Measurements from ENCODE around the gene CRYGB.
"Not testable (repeated sequence)": the region's sequence is repeated elsewhere in the genome, so short reads cannot be mapped to it uniquely, and the experiment has no call there.

The CRYGB gene

DNA sequence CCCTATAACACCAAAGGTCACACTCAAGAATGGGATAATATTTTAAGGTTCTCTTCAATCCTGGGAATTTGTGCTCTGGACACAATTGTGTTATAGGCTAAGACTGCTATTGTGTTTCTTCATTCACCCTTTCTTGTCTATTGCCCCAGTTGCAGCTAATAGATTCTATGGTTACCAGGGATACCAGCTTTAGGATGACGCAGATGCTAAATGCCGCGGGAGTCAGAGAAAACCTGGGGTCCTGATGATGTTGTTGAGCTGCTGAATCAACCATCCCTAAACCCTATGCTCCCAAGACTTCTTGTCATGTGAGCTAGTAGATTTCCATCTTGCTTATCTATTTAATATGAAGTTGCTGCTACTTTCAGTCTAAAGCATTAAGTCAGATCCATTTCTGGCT lies 27.0 kb downstream of the CRYGB start:
- no peak overlapping the region for H2AFZ ChIP-seq (ENCODE audit: low read depth, low read length, severe bottlenecking)
- no peaks in the 10 kb centered on the region for H3K9me2 ChIP-seq (replicated peaks; ENCODE audit: insufficient read depth, low read length)
- H3K27me3 ChIP-seq (ENCODE audit: low read length) = no peaks in the 10 kb centered on the region
- H4K20me1 ChIP-seq (ENCODE audit: low read depth, low read length) = no peaks in the 10 kb centered on the region
- no peak for TF ChIP-seq EZH2phosphoT487 (conservative IDR thresholded peaks at IDR 0.05; ENCODE audit: low read length)
- TF ChIP-seq, protein P1, sequence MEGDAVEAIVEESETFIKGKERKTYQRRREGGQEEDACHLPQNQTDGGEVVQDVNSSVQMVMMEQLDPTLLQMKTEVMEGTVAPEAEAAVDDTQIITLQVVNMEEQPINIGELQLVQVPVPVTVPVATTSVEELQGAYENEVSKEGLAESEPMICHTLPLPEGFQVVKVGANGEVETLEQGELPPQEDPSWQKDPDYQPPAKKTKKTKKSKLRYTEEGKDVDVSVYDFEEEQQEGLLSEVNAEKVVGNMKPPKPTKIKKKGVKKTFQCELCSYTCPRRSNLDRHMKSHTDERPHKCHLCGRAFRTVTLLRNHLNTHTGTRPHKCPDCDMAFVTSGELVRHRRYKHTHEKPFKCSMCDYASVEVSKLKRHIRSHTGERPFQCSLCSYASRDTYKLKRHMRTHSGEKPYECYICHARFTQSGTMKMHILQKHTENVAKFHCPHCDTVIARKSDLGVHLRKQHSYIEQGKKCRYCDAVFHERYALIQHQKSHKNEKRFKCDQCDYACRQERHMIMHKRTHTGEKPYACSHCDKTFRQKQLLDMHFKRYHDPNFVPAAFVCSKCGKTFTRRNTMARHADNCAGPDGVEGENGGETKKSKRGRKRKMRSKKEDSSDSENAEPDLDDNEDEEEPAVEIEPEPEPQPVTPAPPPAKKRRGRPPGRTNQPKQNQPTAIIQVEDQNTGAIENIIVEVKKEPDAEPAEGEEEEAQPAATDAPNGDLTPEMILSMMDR (IDR thresholded peaks at IDR 0.05; ENCODE audit: insufficient read depth, low read length, poor library complexity, severe bottlenecking) = no peak
- no peak overlapping the region for H3K4me3 ChIP-seq (ENCODE audit: insufficient read depth, low read length, poor library complexity, severe bottlenecking)
- no peak overlapping the region for H3K9ac ChIP-seq (ENCODE audit: low read length)
- H3F3A ChIP-seq (ENCODE audit: insufficient read depth) = no peaks in the 10 kb centered on the region
- no peak overlapping the region for H3K27ac ChIP-seq (ENCODE audit: low read depth, low read length)
- H3K36me3 ChIP-seq (ENCODE audit: low read length) = no peaks in the 10 kb centered on the region
- no peak overlapping the region for H3K4me2 ChIP-seq (ENCODE audit: low read depth, low read length, poor library complexity, severe bottlenecking)
- H3K79me2 ChIP-seq (ENCODE audit: insufficient read depth, low read length) = no peaks in the 10 kb centered on the region
- no peaks in the 10 kb centered on the region for H3K9me3 ChIP-seq (ENCODE audit: insufficient read depth, low read length)

DNA sequence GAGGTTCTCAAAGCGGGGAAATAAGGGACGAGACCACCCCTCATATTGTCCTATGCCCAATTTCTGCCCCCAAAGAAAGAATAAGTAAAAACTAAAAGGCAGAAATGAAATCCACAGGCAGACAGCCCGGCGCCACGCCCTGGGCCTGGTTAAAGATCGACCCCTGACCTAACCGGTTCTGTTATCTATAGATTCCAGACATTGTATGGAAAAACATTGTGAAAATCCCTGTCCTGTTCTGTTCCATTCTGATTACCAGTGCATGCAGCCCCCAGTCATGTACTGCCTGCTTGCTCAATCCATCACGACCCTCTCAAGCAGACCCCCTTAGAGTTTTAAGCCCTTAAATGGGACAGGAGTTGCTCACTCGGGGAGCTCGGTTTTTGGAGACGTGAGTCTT lies 28.6 kb downstream of the CRYGB start:
- not testable (repeated sequence) for H3F3A ChIP-seq (ENCODE audit: insufficient read depth); H3K79me2 ChIP-seq (ENCODE audit: insufficient read depth, low read length); H3K36me3 ChIP-seq (ENCODE audit: low read length); H3K27ac ChIP-seq (ENCODE audit: low read depth, low read length); H2AFZ ChIP-seq (ENCODE audit: low read depth, low read length, severe bottlenecking); H4K20me1 ChIP-seq (ENCODE audit: low read depth, low read length); H3K9ac ChIP-seq (ENCODE audit: low read length); H3K9me2 ChIP-seq (replicated peaks; ENCODE audit: insufficient read depth, low read length); H3K4me3 ChIP-seq (ENCODE audit: insufficient read depth, low read length, poor library complexity, severe bottlenecking); H3K4me2 ChIP-seq (ENCODE audit: low read depth, low read length, poor library complexity, severe bottlenecking); H3K9me3 ChIP-seq (ENCODE audit: insufficient read depth, low read length); H3K27me3 ChIP-seq (ENCODE audit: low read length)

DNA sequence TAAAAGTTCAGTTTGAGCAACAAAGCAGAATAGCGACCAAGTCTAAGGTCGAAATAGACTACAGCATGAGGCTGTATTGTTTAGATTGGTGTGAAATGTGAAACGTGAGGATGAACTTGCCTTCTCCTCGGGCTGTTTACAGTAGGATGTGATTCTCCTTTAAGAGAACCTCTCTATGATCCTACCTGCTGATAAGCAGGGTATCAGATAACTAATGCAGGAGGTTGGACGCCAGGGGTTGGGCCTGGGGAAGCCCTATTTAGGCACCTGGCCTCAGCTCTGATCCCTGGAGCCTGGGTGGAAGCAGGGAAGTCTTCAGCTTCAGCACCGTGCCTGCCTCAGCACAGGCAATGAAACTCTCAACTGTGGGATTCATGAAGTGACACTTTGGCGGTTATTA lies 33.0 kb downstream of the CRYGB start:
- H3K27me3 ChIP-seq (ENCODE audit: low read length) = no peaks in the 10 kb centered on the region
- no peak overlapping the region for H3K4me2 ChIP-seq (ENCODE audit: low read depth, low read length, poor library complexity, severe bottlenecking)
- H3F3A ChIP-seq (ENCODE audit: insufficient read depth) = no peaks in the 10 kb centered on the region
- H4K20me1 ChIP-seq (ENCODE audit: low read depth, low read length) = no peaks in the 10 kb centered on the region
- H3K9me3 ChIP-seq (ENCODE audit: insufficient read depth, low read length) = no peaks in the 10 kb centered on the region
- H3K36me3 ChIP-seq (ENCODE audit: low read length) = no peaks in the 10 kb centered on the region
- H2AFZ ChIP-seq (ENCODE audit: low read depth, low read length, severe bottlenecking) = no peak overlapping the region
- H3K27ac ChIP-seq (ENCODE audit: low read depth, low read length) = no peak overlapping the region
- H3K4me3 ChIP-seq (ENCODE audit: insufficient read depth, low read length, poor library complexity, severe bottlenecking) = no peak overlapping the region
- TF ChIP-seq, protein P1 (IDR thresholded peaks at IDR 0.05; ENCODE audit: insufficient read depth, low read length, poor library complexity, severe bottlenecking) = no peak
- TF ChIP-seq EZH2phosphoT487 (conservative IDR thresholded peaks at IDR 0.05; ENCODE audit: low read length) = no peak
- H3K9me2 ChIP-seq (replicated peaks; ENCODE audit: insufficient read depth, low read length) = no peaks in the 10 kb centered on the region
- no peaks in the 10 kb centered on the region for H3K79me2 ChIP-seq (ENCODE audit: insufficient read depth, low read length)
- no peak overlapping the region for H3K9ac ChIP-seq (ENCODE audit: low read length)

DNA sequence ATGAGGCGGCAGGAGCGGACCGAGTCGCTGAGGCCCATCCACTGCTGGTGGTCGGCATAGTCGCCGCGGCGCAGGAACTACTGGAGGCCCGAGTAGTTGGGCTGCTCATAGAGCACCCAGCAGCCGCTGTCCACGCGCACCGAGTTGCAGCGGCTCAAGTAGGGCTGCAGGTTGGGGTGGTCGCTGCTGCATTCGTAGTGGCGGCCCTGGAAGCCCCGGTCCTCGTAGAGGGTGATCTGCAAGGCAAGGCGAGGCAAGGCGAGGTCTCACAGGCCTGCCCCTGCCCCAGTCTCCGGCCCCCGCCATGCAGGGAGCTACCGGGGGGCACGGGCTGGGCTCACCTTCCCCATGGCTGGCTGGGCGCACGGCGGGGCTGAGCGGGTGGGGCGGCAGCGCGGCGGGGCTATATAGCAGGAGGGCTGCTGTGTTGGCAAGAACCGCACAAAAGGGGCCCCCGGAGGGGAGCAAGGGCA lies 33.6 kb downstream of the CRYGB start:
- H3K9me3 ChIP-seq (ENCODE audit: insufficient read depth, low read length); H2AFZ ChIP-seq (ENCODE audit: low read depth, low read length, severe bottlenecking); H4K20me1 ChIP-seq (ENCODE audit: low read depth, low read length); H3K4me2 ChIP-seq (ENCODE audit: low read depth, low read length, poor library complexity, severe bottlenecking); H3K9me2 ChIP-seq (replicated peaks; ENCODE audit: insufficient read depth, low read length); H3K27me3 ChIP-seq (ENCODE audit: low read length); H3K4me3 ChIP-seq (ENCODE audit: insufficient read depth, low read length, poor library complexity, severe bottlenecking); H3K27ac ChIP-seq (ENCODE audit: low read depth, low read length); H3F3A ChIP-seq (ENCODE audit: insufficient read depth); H3K9ac ChIP-seq (ENCODE audit: low read length); H3K36me3 ChIP-seq (ENCODE audit: low read length); H3K79me2 ChIP-seq (ENCODE audit: insufficient read depth, low read length): not testable (repeated sequence)

All from SU-DHL-6 (cell line).